COLO829 (cell line): ENCODE measurements around the gene TSPAN33.
"Not testable (repeated sequence)": the region's sequence is repeated elsewhere in the genome, so short reads cannot be mapped to it uniquely, and the experiment has no call there.

Source experiments
- DNase-seq: peaks from one replicate; pipeline ENCODE4 v3.0.0; 2012; ENCODE audit warnings: low spot score

The TSPAN33 gene

GRCh38 chr7:129209067-129209926 lies 64.8 kb downstream of the TSPAN33 start:
- DNase-seq, result no peak

GRCh38 chr7:129210256-129210988 lies 65.9 kb downstream of the TSPAN33 start:
- peak; percentile 89 for DNase-seq

- DNase-seq, result no peak
Observed at GRCh38 chr7:129210989-129211312, 66.4 kb downstream of the TSPAN33 start.

- DNase-seq, result no peak
Observed at GRCh38 chr7:129212126-129212525, 67.6 kb downstream of the TSPAN33 start.

GRCh38 chr7:129212596-129212995 lies 68.1 kb downstream of the TSPAN33 start:
- no peak for DNase-seq

GRCh38 chr7:129213828-129214227 lies 69.3 kb downstream of the TSPAN33 start:
- peak; percentile 99 for DNase-seq

- not testable (repeated sequence) for DNase-seq
Observed at GRCh38 chr7:129215691-129216090, 71.2 kb downstream of the TSPAN33 start.

- not testable (repeated sequence) for DNase-seq
Observed at GRCh38 chr7:129216101-129216715, 71.7 kb downstream of the TSPAN33 start.

- DNase-seq, result not testable (repeated sequence)
Observed at GRCh38 chr7:129216821-129217416, 72.4 kb downstream of the TSPAN33 start.

GRCh38 chr7:129218514-129219062 lies 74.1 kb downstream of the TSPAN33 start:
- DNase-seq, result peak; percentile 98

GRCh38 chr7:129219166-129219565 lies 74.7 kb downstream of the TSPAN33 start:
- DNase-seq, result not testable (repeated sequence)
